ENCODE results near the gene HOXB4.

The HOXB4 gene

DNA sequence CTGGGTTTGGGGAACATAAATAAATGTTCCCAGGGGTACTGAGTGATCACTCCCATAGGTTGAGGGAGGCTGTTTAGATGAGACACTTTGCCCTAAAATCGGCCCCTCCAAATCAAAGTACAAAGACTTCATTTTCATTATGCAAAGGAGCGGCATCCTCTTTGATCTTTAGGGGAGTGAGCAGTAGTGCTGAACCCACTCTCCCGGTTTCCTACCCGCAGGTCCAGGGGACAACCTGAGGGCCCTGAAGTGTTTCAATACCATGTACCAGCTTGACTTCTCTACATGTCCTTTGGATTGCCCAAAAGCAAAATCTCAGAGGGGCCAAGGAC lies 23.0 kb upstream of the HOXB4 start:
- no peak for DNase-seq

DNA sequence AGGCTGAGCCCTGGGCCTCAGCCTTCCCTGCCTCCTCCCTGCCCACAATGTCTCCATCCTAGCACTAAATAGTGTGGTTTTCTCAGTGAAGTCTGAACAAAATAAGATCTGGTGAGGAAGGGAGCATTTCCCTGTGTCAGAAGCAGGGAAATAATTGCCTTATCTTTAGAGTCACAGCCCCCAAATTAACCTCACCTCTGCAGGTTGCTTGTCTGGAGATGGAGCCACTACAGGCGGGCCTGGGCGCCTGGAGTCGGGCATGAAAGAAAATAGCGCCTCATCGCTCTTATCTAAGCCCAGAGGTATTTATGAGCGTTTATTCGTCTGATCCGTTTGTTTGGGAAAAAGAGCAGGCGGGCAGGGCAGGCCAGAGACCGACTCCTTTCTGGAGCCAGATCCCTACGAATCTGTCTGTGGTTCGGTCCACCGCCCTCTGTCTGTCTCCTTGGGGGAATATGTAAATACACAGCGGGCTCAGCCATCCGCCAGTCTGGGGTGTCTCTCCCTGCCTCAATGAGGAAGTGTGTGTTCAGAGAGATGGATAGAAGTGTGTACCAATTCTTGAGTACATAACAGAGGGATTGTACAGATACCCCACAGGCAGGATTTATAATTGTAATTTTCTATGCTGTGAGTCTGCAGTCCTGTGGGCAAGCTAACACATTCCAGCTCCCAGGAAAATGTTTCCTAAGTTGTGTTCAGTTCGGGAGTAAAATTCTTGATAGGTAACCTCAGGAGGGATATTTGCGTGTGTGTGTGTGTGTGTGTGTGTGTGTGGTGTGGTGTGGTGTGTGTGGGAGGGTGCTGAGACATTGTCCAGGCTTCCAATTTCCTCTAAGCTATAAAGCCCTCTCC lies 22.3 kb upstream of the HOXB4 start:
- DNase-seq: no peak

DNA sequence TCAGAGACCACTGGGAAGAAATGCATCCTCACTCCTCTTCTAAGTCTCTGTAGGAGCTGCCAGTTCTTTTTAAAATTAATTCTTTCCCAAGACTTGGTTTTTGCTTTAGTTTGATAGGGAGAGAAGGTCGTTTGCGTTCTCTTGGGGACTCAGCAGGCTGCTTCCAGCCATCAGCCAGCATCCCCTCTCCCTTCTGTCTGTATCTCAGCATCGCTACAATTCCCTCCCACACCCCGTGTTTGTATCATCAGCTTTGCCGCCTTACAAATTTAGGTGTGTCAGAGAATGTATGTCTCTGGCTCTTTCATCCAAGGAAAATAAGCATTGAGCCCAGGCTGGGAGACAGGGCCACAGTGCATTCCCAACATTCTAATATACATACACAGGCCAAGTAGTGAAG lies 21.2 kb upstream of the HOXB4 start:
- DNase-seq: no peak

DNA sequence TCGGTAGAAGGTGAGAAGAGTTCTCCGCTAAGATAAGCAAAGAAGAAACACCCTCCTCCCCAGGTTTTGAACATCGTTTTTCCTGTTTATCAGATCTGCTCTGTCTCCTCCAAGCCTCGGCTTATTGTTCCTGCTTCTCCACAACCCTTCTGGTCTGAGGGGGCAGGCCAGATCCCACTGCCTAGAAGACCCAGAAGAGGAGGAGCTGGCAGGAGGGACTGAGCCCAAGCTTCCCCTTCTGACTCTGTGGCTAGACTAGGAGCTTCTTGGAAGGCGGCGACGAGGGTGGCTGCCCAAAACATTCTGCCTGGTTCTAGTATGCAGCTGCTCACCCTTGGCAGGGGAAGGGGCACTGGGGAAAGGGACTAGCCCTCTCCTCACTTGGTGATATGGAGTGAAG lies 20.6 kb upstream of the HOXB4 start:
- DNase-seq: no peak

GRCh38 chr17:48597778-48598631 lies 19.9 kb upstream of the HOXB4 start:
- DNase-seq: peak; percentile 65

GRCh38 chr17:48597528-48597777 lies 19.3 kb upstream of the HOXB4 start:
- DNase-seq: no peak

- DNase-seq: no peak
Observed at GRCh38 chr17:48596735-48597527, 18.8 kb upstream of the HOXB4 start.

DNA sequence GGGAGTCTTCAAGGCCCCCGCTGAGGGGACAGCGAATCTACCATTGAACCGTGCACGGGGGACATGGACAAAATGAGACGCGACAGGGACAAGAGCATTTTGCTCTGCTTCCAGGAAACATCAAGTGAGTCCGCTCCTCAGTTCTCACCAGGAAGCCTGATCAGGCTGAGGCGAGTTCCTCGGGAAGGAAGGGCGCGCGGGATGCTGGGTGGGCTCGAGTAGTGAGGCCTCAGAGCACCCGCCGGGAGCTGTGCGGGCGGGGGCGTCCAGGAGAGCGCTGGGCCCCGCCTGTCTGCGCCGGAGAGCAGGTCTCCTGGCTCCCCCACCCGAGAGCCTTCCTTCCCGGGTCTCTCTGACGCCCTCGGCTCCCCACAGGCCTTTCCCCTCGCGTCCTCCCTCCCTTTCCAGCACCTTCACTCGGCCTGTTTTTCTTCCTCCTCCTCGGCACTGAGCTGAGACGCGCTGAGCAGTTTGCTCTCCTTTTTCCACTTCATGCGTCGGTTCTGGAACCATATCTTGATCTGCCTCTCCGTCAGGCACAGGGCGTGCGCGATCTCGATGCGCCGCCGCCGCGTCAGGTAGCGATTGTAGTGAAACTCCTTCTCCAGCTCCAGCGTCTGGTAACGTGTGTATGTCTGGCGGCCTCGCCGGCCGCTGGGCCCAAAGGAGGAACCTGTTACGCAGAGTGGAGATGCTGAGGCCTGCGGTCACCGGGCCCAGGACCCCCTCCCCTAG lies 18.0 kb upstream of the HOXB4 start:
- DNase-seq: no peak

DNA sequence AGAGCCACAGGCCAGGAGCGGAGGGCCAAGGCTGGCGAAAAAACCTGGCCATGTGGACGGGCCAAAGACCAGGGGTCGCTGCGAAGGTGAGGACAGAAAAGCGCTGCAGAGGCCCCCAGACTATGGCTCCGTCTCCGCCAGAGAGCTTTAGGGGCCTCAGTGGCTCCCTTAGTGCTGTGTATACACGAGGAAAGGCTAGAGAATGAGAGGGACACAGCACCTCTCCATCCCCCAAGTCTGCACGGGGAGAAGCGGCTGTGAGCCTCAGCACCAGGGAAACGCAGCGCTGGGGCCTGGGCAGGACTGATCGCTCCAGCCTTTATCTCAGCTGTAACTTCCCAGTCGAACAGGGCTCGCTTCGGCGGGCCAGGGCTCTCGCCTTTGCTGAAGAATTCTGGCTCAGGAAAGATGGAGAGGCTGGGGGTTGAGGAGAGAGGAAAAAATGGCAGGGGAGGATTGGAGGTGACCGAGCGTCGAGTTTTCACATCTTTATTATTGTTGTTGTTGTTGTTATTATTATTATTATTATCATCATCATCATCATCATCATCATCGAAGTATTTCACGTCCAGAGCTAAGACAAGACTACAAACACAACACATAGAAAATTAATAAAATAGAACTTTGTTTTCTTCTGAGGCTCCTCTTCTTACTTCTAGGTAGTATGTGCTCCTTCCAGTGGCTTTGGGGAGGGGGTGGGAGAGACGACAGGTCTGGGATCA lies 17.3 kb upstream of the HOXB4 start:
- no peak for DNase-seq

GRCh38 chr17:48594538-48595277 lies 16.6 kb upstream of the HOXB4 start:
- DNase-seq: no peak

GRCh38 chr17:48593840-48594537 lies 15.8 kb upstream of the HOXB4 start:
- peak; percentile 80 for DNase-seq

DNA sequence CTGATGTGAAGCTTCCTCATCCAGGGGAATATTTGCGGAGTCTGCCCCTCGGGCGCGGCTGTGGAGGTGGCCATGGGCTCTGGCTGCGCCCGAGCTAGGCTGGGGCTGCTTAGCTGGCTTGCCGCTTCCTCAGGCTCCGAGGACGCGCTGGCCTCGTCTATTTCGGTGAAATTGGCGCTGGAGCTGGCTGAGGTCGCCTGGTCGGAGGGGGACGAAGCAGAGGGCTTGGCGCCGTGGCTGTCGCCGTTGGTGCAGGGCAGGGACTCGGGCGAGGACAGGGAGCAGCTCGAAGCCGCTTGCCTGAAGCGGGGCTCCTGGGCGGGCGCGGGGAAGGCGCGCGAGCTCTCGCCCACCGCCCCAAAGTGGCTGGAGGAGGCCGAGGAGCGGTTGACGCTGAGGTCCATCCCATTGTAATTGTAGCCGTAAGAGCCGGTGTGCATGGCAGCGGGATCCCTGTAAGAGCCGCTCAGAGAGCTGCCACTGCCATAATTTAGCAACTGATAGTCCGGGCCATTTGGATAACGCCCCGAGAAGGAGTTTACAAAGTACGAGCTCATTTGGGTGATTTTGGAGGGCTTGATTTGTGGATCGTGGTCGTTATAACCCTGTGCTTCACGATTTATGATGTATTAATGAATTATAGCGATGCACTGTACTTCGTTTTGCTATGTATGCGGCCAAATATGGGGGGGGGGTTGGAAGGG lies 15.1 kb upstream of the HOXB4 start, which contains the start of gene HOXB5:
Gene HOXB5 (minus strand): TSS at position 654 of the 704 bp plus-strand sequence. CDS start 97 bp downstream, at position 557.
- peak; percentile 64 for DNase-seq

- DNase-seq: peak; percentile 45
Observed at GRCh38 chr17:48592577-48592976, 14.4 kb upstream of the HOXB4 start.

- DNase-seq: no peak
Observed at GRCh38 chr17:48592057-48592514, 13.9 kb upstream of the HOXB4 start.

- no peak for DNase-seq
Observed at GRCh38 chr17:48591255-48592056, 13.3 kb upstream of the HOXB4 start.

GRCh38 chr17:48590607-48591161 lies 12.5 kb upstream of the HOXB4 start:
- DNase-seq: no peak

GRCh38 chr17:48589831-48590606 lies 11.9 kb upstream of the HOXB4 start, which contains the start of gene HOXB3:
TSS of gene HOXB3 (minus strand) at chr17:48590241. CDS start at chr17:48552474, 37,767 bp downstream.
- DNase-seq: no peak

Data from DMS53 (cell line).